K562 (cell line): ENCODE results near the gene MAP3K4.

ENCODE experiments used
- DPF2 ChIP-seq: fragments of 450-650 bp; IDR thresholded peaks from 2 replicates; pipeline ENCODE4 v1.6.1; 2016
- HDAC6 ChIP-seq: IDR thresholded peaks from 2 replicates; pipeline ENCODE4 v1.6.1; 2012; ENCODE audit warnings: low read depth, mild to moderate bottlenecking, control low read depth, inconsistent platforms, low read length, moderate library complexity
- POLR2AphosphoS5 ChIP-seq: IDR thresholded peaks from 2 replicates; pipeline ENCODE4 v1.6.1; 2011; ENCODE audit warnings: mild to moderate bottlenecking, low read depth, low read length, moderate library complexity; ENCODE audit not compliant: control insufficient read depth, insufficient read depth
- ZNF699 ChIP-seq: fragments of 250-450 bp; sonication (Bioruptor Pico); IDR thresholded peaks from 2 replicates; pipeline ENCODE4 v1.8.0; 2021; ENCODE audit warnings: mild to moderate bottlenecking, moderate library complexity; ENCODE audit not compliant: insufficient replicate concordance

- TF ChIP-seq POLR2AphosphoS5 (no peak), DPF2 (no peak), HDAC6 (no peak), ZNF699 (no peak)
Observed at GRCh38 chr6:161105408-161105807, 113.8 kb downstream of the MAP3K4 start.
